ENCODE measurements around the gene VGLL4.

VGLL4 gene

DNA sequence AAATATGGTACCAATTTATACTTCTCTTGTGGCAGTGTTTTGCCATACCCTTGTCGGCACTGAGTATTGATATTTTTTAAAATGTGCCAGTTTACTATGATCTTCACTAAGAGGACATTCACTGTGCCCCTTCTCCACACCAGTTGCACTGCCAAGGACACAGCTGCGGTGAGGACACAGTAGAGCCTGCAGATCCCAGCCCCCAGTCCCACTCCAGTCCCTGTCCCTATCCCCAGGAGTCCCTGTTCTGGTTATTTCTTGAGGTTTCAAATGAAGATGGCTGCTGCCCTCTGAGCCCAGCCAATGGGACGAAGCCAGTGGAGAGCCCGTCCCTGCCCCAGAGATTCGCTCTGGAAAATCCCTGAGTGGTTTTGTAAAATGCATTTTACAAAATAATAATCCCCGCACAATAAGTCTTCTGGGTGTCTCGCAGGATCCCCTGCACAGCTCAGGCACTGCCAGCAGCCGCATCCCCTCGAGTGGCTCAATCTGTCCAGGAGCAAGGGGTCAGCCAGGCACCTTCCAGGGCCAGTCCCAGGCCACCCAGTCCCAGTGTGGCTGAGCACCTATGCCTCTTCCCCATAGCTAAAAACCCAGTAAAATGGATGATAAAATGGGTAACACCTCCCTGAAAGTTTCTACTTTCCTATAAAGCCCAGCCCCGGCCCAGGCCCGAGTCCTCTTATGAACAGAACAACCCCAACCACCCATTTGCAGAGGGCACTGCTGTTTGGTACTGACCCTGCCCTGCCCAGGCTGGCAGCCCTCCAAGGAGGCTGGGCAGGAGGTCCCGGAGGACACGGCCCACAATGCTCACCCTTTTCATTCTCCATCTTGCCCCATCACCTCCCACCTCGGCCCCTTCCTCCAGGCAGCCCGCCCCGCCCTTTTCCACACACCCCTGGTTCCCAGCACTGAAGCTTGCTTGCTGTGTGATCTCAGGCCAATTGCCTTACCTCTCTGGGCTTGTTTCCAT lies 91.1 kb downstream of the VGLL4 start:
- DNase-seq (ENCODE audit: extremely low read depth, low read depth) = no peak
- no peak for TF ChIP-seq CTCF (IDR thresholded peaks at IDR 0.05; ENCODE audit: low read depth, low read length)

- TF ChIP-seq CTCF (IDR thresholded peaks at IDR 0.05; ENCODE audit: low read depth, low read length) = no peak
These were observed 92.7 kb downstream of the VGLL4 start for GRCh38 chr3:11551036-11551435.

GRCh38 chr3:11549580-11550140 lies 94.1 kb downstream of the VGLL4 start:
- no peak for DNase-seq (ENCODE audit: extremely low read depth, low read depth)
- no peak; the same call in 1 of the 2 replicates for TF ChIP-seq CTCF (IDR thresholded peaks at IDR 0.05; ENCODE audit: low read depth, low read length)

More at GRCh38 chr3:11551036-11551435, 92.7 kb downstream of the VGLL4 start:
- DNase-seq (ENCODE audit: extremely low read depth, low read depth) = no peak

DNA sequence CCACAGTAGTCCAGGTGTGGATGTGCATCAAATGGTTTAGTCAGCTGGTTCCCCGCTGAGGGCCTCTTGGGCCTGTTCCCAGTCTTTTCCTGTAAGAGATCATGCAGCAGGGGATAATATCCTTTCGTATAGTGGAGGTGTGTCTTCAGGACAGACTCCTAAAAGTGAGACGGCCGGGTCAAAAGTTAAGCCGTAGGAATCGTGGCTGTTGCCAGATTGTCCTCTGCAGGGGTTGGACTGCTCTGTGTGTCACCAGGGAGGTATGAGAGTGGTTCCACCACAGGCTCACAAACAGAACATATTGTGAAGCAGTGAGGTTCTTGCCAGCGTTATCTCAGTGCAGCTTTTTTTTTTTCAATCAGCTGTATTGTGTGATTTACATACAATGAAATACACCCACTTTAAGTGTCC lies 95.0 kb downstream of the VGLL4 start:
- DNase-seq (ENCODE audit: extremely low read depth, low read depth) = no peak
- TF ChIP-seq CTCF (IDR thresholded peaks at IDR 0.05; ENCODE audit: low read depth, low read length) = no peak

DNA sequence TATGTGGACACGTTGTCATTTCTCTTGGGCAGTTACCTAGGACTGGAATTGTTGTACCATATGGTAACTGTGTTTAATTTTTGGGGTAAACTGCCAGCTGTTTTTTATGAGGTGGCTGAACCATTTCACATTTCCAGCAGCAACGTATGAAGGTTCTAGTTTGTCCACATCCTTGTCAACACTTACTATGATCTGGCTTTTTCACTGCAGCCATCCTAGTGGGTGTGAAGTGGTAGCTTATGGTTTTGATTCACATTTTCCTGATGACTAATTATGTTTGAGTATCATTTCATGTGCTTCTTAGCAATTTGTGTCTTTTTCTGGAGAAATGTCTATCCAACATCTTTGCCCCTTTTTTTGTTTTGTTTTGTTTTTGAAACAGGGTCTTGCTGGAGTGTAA lies 96.2 kb downstream of the VGLL4 start:
- no peak for DNase-seq (ENCODE audit: extremely low read depth, low read depth)
- no peak for TF ChIP-seq CTCF (IDR thresholded peaks at IDR 0.05; ENCODE audit: low read depth, low read length)

- no peak for TF ChIP-seq CTCF (IDR thresholded peaks at IDR 0.05; ENCODE audit: low read depth, low read length)
- DNase-seq (ENCODE audit: extremely low read depth, low read depth) = no peak
These were observed 96.9 kb downstream of the VGLL4 start for GRCh38 chr3:11546657-11547302.

Data from AG09319 (cell line).